GM21786 (cell line): ENCODE measurements around the gene LRRC28.

ENCODE experiments used
- ATAC-seq: cut with Tn5 transposase; IDR thresholded peaks from one replicate; pipeline ENCODE4 v1.9.1; 2021; ENCODE audit not compliant: unreplicated experiment

Gene LRRC28

DNA sequence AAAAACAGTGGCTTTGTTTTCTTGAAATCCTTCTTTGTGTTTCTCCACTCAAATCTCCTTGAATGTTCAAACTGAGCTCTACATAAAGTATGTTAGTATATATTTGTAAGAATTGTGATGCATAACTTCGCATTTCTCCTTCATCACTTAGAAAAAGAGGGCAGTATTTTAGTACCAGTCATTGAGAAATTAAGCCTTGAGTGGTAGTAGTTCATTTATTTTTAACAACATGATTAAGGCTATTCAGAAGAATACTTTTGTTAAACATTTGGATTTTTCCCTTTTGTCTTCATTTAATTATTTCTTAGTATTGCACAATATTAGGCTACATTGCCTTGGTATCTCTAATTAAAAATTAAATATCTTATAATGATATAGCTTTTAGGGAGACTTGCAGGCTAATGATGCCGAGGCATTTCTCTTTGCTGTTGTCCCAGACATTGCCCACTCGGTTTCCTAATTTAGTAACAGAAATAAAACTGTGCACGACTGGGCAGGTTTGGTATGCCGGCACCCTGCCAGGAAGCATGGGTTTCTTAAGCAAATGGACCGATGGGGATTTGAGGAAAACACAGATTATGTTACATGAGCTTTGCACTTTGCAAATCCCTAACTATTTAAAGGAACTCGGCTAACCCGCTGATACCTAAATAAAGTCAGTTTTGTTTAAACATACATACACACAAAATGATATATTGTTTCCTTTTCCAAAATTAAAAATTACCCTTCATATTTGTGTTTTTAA lies 54.7 kb downstream of the LRRC28 start:
- no peak for ATAC-seq

GRCh38 chr15:99306694-99307338 lies 55.5 kb downstream of the LRRC28 start:
- no peak for ATAC-seq

DNA sequence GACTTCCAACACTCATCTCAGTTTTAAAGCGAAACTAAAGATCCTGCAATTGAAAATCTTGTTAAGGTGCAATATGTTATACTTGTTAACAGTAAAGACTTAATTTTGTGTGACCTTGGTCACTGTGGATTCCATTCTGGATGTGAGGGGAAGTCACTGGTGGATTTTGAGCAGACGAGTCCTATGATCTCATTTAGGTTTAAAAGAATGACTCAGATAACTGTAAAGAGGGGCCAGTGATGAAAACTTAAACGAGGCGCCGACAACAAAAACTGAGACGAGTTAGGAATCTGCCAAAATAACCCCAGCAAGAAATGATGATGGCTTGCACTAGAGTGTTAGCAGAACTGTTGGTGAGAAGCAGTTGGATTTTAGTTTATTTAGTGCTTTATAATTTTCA lies 56.5 kb downstream of the LRRC28 start:
- ATAC-seq, result no peak

GRCh38 chr15:99310745-99311144 lies 59.5 kb downstream of the LRRC28 start:
- no peak for ATAC-seq

DNA sequence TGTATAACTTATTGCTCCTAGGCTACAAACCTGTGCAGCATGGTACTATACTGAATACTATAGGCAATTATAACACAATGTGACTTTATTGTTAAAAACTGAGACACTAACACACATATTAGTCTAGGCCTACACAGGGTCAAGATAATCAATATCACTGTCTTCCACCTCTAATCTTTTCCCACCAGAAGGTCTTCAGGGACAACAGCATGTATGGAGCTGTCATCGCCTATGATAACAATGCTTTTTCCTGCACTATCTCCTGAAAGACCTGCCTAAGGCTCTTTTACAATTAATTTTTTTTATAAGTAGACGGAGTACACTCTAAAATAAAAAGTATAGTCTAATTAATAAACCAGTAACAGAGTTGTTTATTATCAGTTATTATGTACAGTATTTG lies 60.9 kb downstream of the LRRC28 start:
- ATAC-seq, result no peak

GRCh38 chr15:99312794-99313193 lies 61.5 kb downstream of the LRRC28 start:
- ATAC-seq, result no peak

- no peak for ATAC-seq
Measured at GRCh38 chr15:99315636-99316035, 64.4 kb downstream of the LRRC28 start.

DNA sequence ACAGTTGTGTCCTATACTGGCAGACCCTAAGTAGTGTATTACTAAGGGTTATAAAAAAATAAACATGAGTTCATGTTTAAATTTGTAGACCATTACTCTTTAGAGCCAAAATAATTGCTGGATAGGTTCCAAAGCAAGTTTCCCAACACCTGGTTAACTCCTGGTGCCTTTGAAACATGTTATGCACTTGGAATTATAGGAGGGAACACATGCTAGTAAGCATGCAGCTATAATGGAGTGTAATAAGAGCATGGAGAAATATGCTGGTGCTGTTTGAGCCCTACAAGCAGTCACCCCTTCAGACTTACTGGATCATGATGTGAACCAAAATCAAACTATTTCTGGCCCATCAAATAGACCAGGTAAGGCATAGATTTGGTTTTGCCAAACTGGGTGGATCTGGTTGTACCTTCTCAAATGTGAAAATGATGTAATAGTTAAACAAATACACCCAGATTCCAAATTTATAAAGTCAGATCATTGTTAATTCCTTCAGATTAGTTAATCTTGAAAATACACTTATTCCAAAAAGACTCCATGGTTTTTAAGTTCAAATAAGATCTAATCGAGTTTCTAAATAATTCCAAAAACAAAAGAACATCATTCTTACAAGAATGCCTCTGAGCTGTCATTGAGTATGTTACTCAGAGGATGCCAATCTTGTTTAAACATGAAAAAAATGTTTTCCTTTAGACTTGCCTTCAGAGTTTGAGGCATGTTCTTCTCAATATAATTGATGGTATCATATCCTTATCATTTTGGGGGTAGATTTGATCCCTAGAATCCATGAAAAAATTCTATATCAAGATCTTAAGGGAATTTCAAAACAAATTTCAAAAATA lies 69.3 kb downstream of the LRRC28 start:
- no peak for ATAC-seq

DNA sequence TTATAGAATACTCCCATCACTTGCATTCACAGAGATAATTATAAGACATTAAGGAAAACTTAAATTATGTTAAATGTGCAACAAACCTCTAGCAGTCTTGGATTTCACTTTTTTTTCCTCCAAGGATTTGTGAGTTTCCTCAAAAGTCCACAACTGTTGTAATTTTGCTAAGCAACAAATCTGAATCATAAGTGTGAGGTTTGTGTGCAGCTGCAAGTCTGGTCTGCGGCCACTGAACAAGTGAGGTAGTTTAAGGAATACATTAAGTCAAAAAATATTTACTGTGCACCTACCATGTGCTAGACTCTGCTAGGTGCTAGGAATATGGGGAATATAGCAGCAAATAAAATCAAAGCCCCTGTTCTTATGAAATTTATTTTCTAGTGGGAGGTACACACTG lies 70.2 kb downstream of the LRRC28 start:
- ATAC-seq, result no peak

GRCh38 chr15:99322643-99323405 lies 71.5 kb downstream of the LRRC28 start:
- no peak for ATAC-seq

DNA sequence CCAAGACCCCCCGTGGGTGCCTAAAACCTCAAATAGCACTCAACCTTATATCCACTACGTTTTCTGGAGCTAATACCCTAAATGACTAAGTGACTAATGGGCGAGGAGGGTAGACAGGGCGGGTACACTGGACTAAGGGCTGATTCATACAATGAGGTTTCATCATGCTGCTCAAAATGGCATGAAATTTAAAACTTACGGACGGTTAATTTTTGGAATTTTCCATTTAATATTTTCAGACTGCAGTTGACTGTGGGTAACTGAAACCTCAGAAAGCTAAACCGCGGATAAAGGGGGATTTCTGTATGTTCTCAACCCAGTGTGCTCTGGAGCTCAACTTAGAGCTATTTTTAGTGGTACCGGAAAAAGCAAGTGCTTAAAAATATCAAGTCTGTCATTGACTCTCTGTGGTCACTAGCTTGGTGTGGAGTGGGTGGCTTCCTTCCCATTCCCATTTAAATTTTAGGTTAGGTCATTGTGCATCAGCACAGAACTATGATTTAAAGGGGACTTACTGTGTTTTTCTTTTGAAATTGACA lies 72.9 kb downstream of the LRRC28 start:
- ATAC-seq, result peak; percentile 70

DNA sequence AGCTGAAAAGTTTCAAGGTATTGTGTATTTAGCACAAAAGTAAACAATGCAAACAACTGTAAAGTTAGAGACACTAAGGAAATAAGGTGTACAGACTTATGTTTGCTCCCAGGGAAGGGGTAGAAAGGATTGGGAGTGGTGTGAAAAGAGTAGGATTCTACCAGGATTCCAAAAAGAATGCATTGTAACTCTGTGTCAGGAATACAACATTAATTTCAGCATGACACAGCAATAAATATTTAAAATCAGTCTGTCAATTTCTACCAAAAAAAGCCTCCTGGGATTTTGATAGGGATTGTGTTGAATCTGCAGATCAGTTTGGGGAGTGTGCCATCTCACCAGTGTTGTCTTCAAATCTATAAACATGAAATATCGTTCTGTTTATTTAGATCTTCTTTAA lies 73.4 kb downstream of the LRRC28 start:
- ATAC-seq, result no peak

DNA sequence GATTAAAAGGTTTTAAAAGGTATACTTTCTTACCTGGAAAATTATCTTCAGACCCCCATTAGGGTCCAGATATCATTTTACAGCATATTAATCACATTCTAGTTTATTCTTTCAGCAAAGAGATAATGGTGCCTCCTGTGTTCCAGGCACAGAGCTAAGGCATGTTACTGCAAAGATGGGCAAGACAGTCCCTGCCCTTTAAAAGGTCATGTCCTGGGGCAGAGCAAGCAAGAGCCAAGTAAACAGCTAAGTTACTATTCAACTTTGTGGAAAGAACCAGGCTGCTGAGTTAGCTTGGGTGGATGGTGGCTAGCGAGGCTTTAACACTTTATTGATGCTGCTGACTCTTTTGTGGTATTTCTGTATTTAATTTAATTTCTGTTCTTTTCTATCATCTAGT lies 75.0 kb downstream of the LRRC28 start:
- no peak for ATAC-seq

- no peak for ATAC-seq
Measured at GRCh38 chr15:99328106-99329072, 77.1 kb downstream of the LRRC28 start.

GRCh38 chr15:99331381-99331780 lies 80.1 kb downstream of the LRRC28 start:
- no peak for ATAC-seq

- no peak for ATAC-seq
Measured at GRCh38 chr15:99333413-99333812, 82.1 kb downstream of the LRRC28 start.

GRCh38 chr15:99333981-99334380 lies 82.7 kb downstream of the LRRC28 start:
- ATAC-seq, result no peak

DNA sequence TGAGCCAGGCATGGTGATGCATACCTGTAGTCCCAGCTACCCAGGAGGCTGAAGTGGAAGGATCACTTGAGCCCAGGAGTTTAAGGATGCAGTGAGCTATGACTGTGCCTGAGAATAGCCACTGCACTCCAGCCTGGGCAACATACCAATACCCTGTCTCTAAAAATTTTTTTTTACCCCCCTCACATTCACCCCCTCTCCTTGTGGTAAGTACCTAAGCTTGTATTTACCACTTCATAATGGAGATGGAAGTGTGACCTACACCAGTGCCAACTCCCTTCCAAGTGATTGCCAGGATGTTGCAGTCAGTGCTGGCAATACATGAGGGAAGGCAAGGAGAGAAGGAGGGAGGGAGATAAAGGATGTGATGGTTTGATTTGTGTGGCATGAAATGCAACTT lies 84.2 kb downstream of the LRRC28 start:
- ATAC-seq, result no peak

- ATAC-seq, result no peak
Measured at GRCh38 chr15:99336794-99337193, 85.5 kb downstream of the LRRC28 start.

DNA sequence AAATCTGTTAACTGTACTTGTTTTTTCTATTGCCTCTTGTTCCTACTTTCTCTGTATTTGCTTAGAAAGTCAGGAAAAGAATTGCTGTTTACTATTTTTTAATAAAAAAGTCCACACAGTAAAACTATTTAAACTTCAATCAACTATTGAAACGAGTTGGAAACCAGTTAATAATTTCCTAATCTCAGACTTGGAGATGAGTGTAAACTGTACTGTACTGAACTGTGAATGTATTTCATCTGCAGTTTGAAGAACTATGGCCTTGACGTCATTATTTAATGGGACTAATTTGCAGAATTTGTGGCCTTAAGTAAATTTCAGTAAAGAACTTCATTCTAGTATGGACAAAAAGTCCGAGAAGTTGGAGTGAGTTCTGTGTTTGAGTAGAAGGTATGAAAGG lies 89.1 kb downstream of the LRRC28 start:
- ATAC-seq, result no peak
